Stimulated activated effector memory CD8-positive, alpha-beta T cell treated with anti-CD3 and anti-CD28 coated beads, Interleukin-12 subunit alpha, Interleukin-12 subunit beta, amount 100 ng/mL, for 72 hours (primary cell): ENCODE data around the gene KISS1R.

ENCODE experiments used
- ATAC-seq: fragments of 150-1000 bp; cut with Tn5 transposase; 2 replicates; pipeline ENCODE4 v1.10.0; 2021
- DNase-seq, 2 donors: peaks; one replicate each; pipeline ENCODE4 v3.0.0; 2021 to 2022; ENCODE audit warnings: low spot score in 2 of 2
- H3K27ac Mint-ChIP-seq: one replicate; pipeline ENCODE4 v1.8.0; 2022; ENCODE audit warnings: mild to moderate bottlenecking, mixed read lengths
- H3K36me3 Mint-ChIP-seq: one replicate; pipeline ENCODE4 v1.8.0; 2022; ENCODE audit warnings: mild to moderate bottlenecking, mixed read lengths
- H3K4me1 Mint-ChIP-seq: one replicate; pipeline ENCODE4 v1.8.0; 2022; ENCODE audit warnings: mixed read lengths
- H3K4me3 Mint-ChIP-seq: one replicate; pipeline ENCODE4 v1.8.0; 2022; ENCODE audit warnings: mild to moderate bottlenecking, mixed read lengths
- H3K9me3 Mint-ChIP-seq: one replicate; pipeline ENCODE4 v1.8.0; 2022; ENCODE audit warnings: mixed read lengths

KISS1R gene

GRCh38 chr19:902446-903226 is 14.5 kb upstream of the KISS1R start:
- peaks cover 46% of the 10 kb centered on the region for H3K36me3 Mint-ChIP-seq
- H3K9me3 Mint-ChIP-seq, result no peaks in the 10 kb centered on the region
- ATAC-seq (no peak), DNase-seq (no peak)
- peak overlapping the region; percentile 32 for H3K27ac Mint-ChIP-seq
- no peak overlapping the region for H3K4me3 Mint-ChIP-seq
- peaks cover 13% of the 10 kb centered on the region for H3K4me1 Mint-ChIP-seq

- Mint-ChIP-seq H3K4me3 (no peak overlapping the region), H3K36me3 (peaks cover 40% of the 10 kb centered on the region), H3K27ac (peak overlapping the region; percentile 32), H3K4me1 (peaks cover 14% of the 10 kb centered on the region), H3K9me3 (no peaks in the 10 kb centered on the region)
- ATAC-seq, result no peak
- no peak for DNase-seq
These were observed 13.8 kb upstream of the KISS1R start for GRCh38 chr19:903266-903797.

- H3K36me3 Mint-ChIP-seq, result peaks cover 43% of the 10 kb centered on the region
- H3K9me3 Mint-ChIP-seq, result no peaks in the 10 kb centered on the region
- peaks cover 26% of the 10 kb centered on the region for H3K4me1 Mint-ChIP-seq
- ATAC-seq, result no peak
- no peak for DNase-seq
- H3K4me3 Mint-ChIP-seq, result no peak overlapping the region
- peak overlapping the region; percentile 58 for H3K27ac Mint-ChIP-seq
These were observed 12.6 kb upstream of the KISS1R start for GRCh38 chr19:904545-904944.

- DNase-seq (no peak), ATAC-seq (no peak)
- H3K4me3 Mint-ChIP-seq, result no peak overlapping the region
- H3K9me3 Mint-ChIP-seq, result no peaks in the 10 kb centered on the region
- peaks cover 29% of the 10 kb centered on the region for H3K4me1 Mint-ChIP-seq
- H3K27ac Mint-ChIP-seq, result peak overlapping the region; percentile 37
- H3K36me3 Mint-ChIP-seq, result peaks cover 60% of the 10 kb centered on the region
These were observed 10.7 kb upstream of the KISS1R start for GRCh38 chr19:906480-906879.

- Mint-ChIP-seq H3K4me3 (peak overlapping the region; percentile 78), H3K27ac (peak overlapping the region; percentile 37), H3K9me3 (no peaks in the 10 kb centered on the region), H3K36me3 (peaks cover 55% of the 10 kb centered on the region), H3K4me1 (peaks cover 29% of the 10 kb centered on the region)
- ATAC-seq (no peak), DNase-seq (no peak)
These were observed 9.8 kb upstream of the KISS1R start for GRCh38 chr19:907183-907853.

GRCh38 chr19:911197-912033 is 5.7 kb upstream of the KISS1R start:
- H3K4me1 Mint-ChIP-seq, result peaks cover 22% of the 10 kb centered on the region

GRCh38 chr19:912181-913079 is 4.7 kb upstream of the KISS1R start:
- H3K4me1 Mint-ChIP-seq, result peaks cover 19% of the 10 kb centered on the region
- peaks cover 29% of the 10 kb centered on the region for H3K36me3 Mint-ChIP-seq
- H3K4me3 Mint-ChIP-seq, result peak overlapping the region; percentile 78
- DNase-seq (peak in 1 of 2 donors; percentile 67), ATAC-seq (no peak)
- H3K27ac Mint-ChIP-seq, result peak overlapping the region; percentile 86
- H3K9me3 Mint-ChIP-seq, result no peaks in the 10 kb centered on the region

More at GRCh38 chr19:911197-912033, 5.7 kb upstream of the KISS1R start:
- Mint-ChIP-seq H3K9me3 (no peaks in the 10 kb centered on the region), H3K27ac (peak overlapping the region; percentile 72), H3K4me3 (peak overlapping the region; percentile 78), H3K36me3 (peaks cover 38% of the 10 kb centered on the region)
- no peak for DNase-seq
- ATAC-seq, result no peak

GRCh38 chr19:913080-913748 is 3.9 kb upstream of the KISS1R start, which contains the start of gene R3HDM4:
TSS of gene R3HDM4 (minus strand) at chr19:913219. CDS start at chr19:913157, 62 bp downstream.
- peak within 1 kb of the TSS; percentile 78 for H3K4me3 Mint-ChIP-seq
- ATAC-seq, result peak; percentile 83
- H3K9me3 Mint-ChIP-seq, result no peaks in the 10 kb centered on the region
- peak within 1 kb of the TSS; percentile 86 for H3K27ac Mint-ChIP-seq
- peak; percentile 73 to 85 for DNase-seq
- peaks cover 28% of the 10 kb centered on the region for H3K36me3 Mint-ChIP-seq
- peaks cover 19% of the 10 kb centered on the region for H3K4me1 Mint-ChIP-seq

- peak overlapping the region; percentile 70 for H3K4me3 Mint-ChIP-seq
- ATAC-seq (no peak), DNase-seq (no peak)
- H3K27ac Mint-ChIP-seq, result no peak overlapping the region
- no peaks in the 10 kb centered on the region for H3K9me3 Mint-ChIP-seq
- peaks cover 12% of the 10 kb centered on the region for H3K36me3 Mint-ChIP-seq
- peaks cover 19% of the 10 kb centered on the region for H3K4me1 Mint-ChIP-seq
These were observed 349 bp upstream of the KISS1R start for GRCh38 chr19:916645-917322.

- no peaks in the 10 kb centered on the region for H3K9me3 Mint-ChIP-seq
- H3K36me3 Mint-ChIP-seq, result peaks cover 18% of the 10 kb centered on the region
- no peak overlapping the region for H3K27ac Mint-ChIP-seq
- H3K4me3 Mint-ChIP-seq, result peak overlapping the region; percentile 70
- DNase-seq (no peak), ATAC-seq (no peak)
- H3K4me1 Mint-ChIP-seq, result peaks cover 22% of the 10 kb centered on the region
These were observed 962 bp downstream of the KISS1R start for GRCh38 chr19:918152-918437.

GRCh38 chr19:918481-919198 is 1.5 kb downstream of the KISS1R start:
- peaks cover 18% of the 10 kb centered on the region for H3K36me3 Mint-ChIP-seq
- peak overlapping the region; percentile 70 for H3K4me3 Mint-ChIP-seq
- peaks cover 22% of the 10 kb centered on the region for H3K4me1 Mint-ChIP-seq
- H3K9me3 Mint-ChIP-seq, result no peaks in the 10 kb centered on the region
- ATAC-seq (no peak), DNase-seq (no peak)
- no peak overlapping the region for H3K27ac Mint-ChIP-seq

GRCh38 chr19:919199-920050 is 2.3 kb downstream of the KISS1R start:
- ATAC-seq (peak; percentile 57), DNase-seq (peak in 1 of 2 donors; percentile 73)
- Mint-ChIP-seq H3K4me1 (peaks cover 22% of the 10 kb centered on the region), H3K27ac (no peak overlapping the region), H3K4me3 (peak overlapping the region; percentile 70), H3K36me3 (peaks cover 22% of the 10 kb centered on the region), H3K9me3 (no peaks in the 10 kb centered on the region)
